CD4-positive, alpha-beta T cell treated with Interleukin-10 for 1 hour (primary cell): ENCODE measurements around the gene SGCE.
"Not testable (repeated sequence)": the region's sequence is repeated elsewhere in the genome, so short reads cannot be mapped to it uniquely, and the experiment has no call there.

Source experiments
- DNase-seq: peaks from one replicate; pipeline ENCODE4 v3.0.0-alpha.2; 2020

SGCE gene

GRCh38 chr7:94655848-94656657 lies at the start of gene SGCE:
TSS of gene SGCE (minus strand) at chr7:94656133. CDS start at chr7:94656098, 35 bp downstream.
- peak; percentile 62 for DNase-seq

- DNase-seq = not testable (repeated sequence)
Observed at GRCh38 chr7:94705155-94706021, 49.5 kb upstream of the SGCE start.

- no peak for DNase-seq
Observed at GRCh38 chr7:94701555-94701973, 45.6 kb upstream of the SGCE start.

GRCh38 chr7:94700926-94701554 lies 45.1 kb upstream of the SGCE start:
- no peak for DNase-seq

- DNase-seq = no peak
Observed at GRCh38 chr7:94698275-94698674, 42.3 kb upstream of the SGCE start.

GRCh38 chr7:94697035-94697974 lies 41.4 kb upstream of the SGCE start:
- DNase-seq = no peak

GRCh38 chr7:94687810-94688209 lies 31.9 kb upstream of the SGCE start:
- DNase-seq = no peak

GRCh38 chr7:94687076-94687475 lies 31.1 kb upstream of the SGCE start:
- no peak for DNase-seq

GRCh38 chr7:94683066-94683465 lies 27.1 kb upstream of the SGCE start:
- no peak for DNase-seq

- no peak for DNase-seq
Observed at GRCh38 chr7:94679358-94679757, 23.4 kb upstream of the SGCE start.

GRCh38 chr7:94676431-94676830 lies 20.5 kb upstream of the SGCE start:
- DNase-seq = no peak

- DNase-seq = no peak
Observed at GRCh38 chr7:94675356-94675755, 19.4 kb upstream of the SGCE start.

GRCh38 chr7:94671444-94672235 lies 15.7 kb upstream of the SGCE start:
- no peak for DNase-seq

- no peak for DNase-seq
Observed at GRCh38 chr7:94669773-94670495, 14.0 kb upstream of the SGCE start.

- DNase-seq = no peak
Observed at GRCh38 chr7:94666879-94667587, 11.1 kb upstream of the SGCE start.

GRCh38 chr7:94665426-94665825 lies 9.5 kb upstream of the SGCE start:
- DNase-seq = no peak

GRCh38 chr7:94664023-94664422 lies 8.1 kb upstream of the SGCE start:
- DNase-seq = no peak

GRCh38 chr7:94662548-94662947 lies 6.6 kb upstream of the SGCE start:
- no peak for DNase-seq

GRCh38 chr7:94660006-94660405 lies 4.1 kb upstream of the SGCE start:
- DNase-seq = no peak

GRCh38 chr7:94658826-94659225 lies 2.9 kb upstream of the SGCE start:
- no peak for DNase-seq
